B cell (primary cell): Measurements from ENCODE around the gene RNF17.

Source experiments
- EZH2 ChIP-seq: IDR thresholded peaks from 2 replicates; pipeline ENCODE4 v1.6.1; 2012; ENCODE audit warnings: borderline replicate concordance, low read depth, mild to moderate bottlenecking, moderate library complexity, low read length; ENCODE audit not compliant: insufficient read depth, poor library complexity, severe bottlenecking
- TF ChIP-seq, protein P1 (sequence below): fragments of 200-600 bp; IDR thresholded peaks from one replicate; pipeline ENCODE4 v1.8.0; 2022; ENCODE audit warnings: antibody characterized with exemption, mild to moderate bottlenecking

DNA sequence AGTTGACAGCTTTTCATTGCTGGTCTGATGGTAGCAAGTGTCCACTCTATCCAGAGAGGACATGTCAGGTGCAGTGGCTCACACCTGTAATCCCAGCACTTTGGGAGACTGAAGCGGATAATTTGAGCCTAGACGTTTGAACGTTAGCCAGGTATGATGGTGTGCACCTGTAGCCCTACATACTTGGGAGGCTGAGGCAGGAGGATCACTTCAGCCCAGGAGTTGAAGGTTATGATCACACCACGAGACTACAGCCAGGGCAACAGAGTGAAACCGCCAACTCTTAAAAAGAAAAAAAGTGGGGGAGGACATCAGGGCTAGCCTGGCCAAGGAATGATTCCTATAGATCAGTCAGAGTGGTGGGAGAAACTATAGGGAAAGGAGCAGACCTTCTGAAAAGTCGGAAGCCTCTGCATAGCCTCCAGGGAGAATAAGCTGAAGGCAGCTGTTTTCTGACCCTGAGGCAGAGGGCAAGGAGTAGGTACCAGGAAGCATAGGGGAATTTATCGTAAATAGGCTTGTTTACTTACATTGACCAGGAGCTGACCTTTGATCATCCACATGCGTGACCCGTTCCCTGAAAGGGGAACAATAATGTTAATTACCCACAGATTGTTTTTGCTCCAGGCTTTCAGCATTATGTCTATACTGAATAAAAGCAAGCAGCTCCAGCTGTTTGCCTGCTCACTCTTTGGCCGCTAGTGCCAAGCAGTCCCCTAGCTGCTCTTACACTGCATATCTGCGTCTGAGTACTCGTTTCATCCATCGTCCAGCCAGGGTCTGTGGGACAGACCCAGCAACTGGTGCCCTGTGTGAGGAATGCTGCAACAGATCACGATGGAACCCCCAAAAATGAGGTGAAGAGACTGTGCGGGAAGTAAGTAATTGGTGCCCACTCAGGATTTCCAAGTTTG lies 161.6 kb downstream of the RNF17 start:
- TF ChIP-seq, protein P1, sequence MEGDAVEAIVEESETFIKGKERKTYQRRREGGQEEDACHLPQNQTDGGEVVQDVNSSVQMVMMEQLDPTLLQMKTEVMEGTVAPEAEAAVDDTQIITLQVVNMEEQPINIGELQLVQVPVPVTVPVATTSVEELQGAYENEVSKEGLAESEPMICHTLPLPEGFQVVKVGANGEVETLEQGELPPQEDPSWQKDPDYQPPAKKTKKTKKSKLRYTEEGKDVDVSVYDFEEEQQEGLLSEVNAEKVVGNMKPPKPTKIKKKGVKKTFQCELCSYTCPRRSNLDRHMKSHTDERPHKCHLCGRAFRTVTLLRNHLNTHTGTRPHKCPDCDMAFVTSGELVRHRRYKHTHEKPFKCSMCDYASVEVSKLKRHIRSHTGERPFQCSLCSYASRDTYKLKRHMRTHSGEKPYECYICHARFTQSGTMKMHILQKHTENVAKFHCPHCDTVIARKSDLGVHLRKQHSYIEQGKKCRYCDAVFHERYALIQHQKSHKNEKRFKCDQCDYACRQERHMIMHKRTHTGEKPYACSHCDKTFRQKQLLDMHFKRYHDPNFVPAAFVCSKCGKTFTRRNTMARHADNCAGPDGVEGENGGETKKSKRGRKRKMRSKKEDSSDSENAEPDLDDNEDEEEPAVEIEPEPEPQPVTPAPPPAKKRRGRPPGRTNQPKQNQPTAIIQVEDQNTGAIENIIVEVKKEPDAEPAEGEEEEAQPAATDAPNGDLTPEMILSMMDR = no peak
- TF ChIP-seq EZH2 = no peak
